HEK293 (cell line): ENCODE measurements around the gene TPM2.

Source experiments
- CTCF ChIA-PET: fragments of 350-600 bp; formaldehyde crosslinking; extraction: SDS; loops from one replicate; lab custom pipeline; 2021; ENCODE audit warnings: antibody characterized with exemption; lab: Yijun Ruan, JAX
- POLR2A ChIA-PET: fragments of 300-600 bp; formaldehyde crosslinking; extraction: SDS; loops from one replicate; lab custom pipeline; 2020; ENCODE audit warnings: antibody characterized with exemption, inconsistent platforms; lab: Yijun Ruan, JAX
- H3K27ac ChIP-seq: fragments of 200-500 bp; sonication (Bioruptor generic); 2 replicates; pipeline ENCODE4 v1.5.1; 2014; ENCODE audit warnings: low read depth, low read length, control low read depth, inconsistent platforms; ENCODE audit errors: extremely low read depth
- H3K36me3 ChIP-seq, 2 experiments: fragments of 200-500 bp in 1 of 2; sonication (Bioruptor generic) in 1 of 2; 1 replicate in 1 of 2; 2 replicates in 1 of 2; pipeline ENCODE4 v1.5.1; 2014 to 2017; ENCODE audit warnings: inconsistent platforms in 2 of 2, low read length in 2 of 2; ENCODE audit not compliant: control insufficient read depth in 2 of 2, insufficient read depth in 1 of 2
- H3K4me1 ChIP-seq: fragments of 200-500 bp; sonication (Bioruptor generic); 2 replicates; pipeline ENCODE4 v1.5.1; 2014; ENCODE audit warnings: mild to moderate bottlenecking, low read length, inconsistent platforms; ENCODE audit not compliant: control insufficient read depth, insufficient read depth
- H3K4me3 ChIP-seq: 2 replicates; pipeline ENCODE4 v1.5.1; 2011; ENCODE audit warnings: low read depth, mild to moderate bottlenecking, control low read depth, low read length, moderate library complexity
- H3K9me3 ChIP-seq: fragments of 200-500 bp; sonication (Bioruptor generic); 2 replicates; pipeline ENCODE4 v1.5.1; 2014; ENCODE audit warnings: low read depth, low read length, inconsistent platforms; ENCODE audit not compliant: control insufficient read depth, insufficient read depth
- FEZF1 ChIP-seq: fragments of 450-650 bp; formaldehyde crosslinking; IDR thresholded peaks from 2 replicates; pipeline ENCODE4 v1.5.1; 2016; ENCODE audit warnings: missing biosample characterization, missing genetic modification characterization
- HOXA7 ChIP-seq: sonication (generic); formaldehyde crosslinking; IDR thresholded peaks from 2 replicates; pipeline ENCODE4 v1.8.1; 2022; ENCODE audit warnings: missing genetic modification reagents, borderline replicate concordance
- MEIS1 ChIP-seq: sonication (generic); formaldehyde crosslinking; IDR thresholded peaks from 2 replicates; pipeline ENCODE4 v1.8.1; 2022; ENCODE audit warnings: missing genetic modification reagents, mild to moderate bottlenecking, borderline replicate concordance
- MZF1 ChIP-seq: fragments of 450-650 bp; formaldehyde crosslinking; IDR thresholded peaks from 2 replicates; pipeline ENCODE4 v1.5.1; 2017; ENCODE audit warnings: missing biosample characterization, missing genetic modification characterization, borderline replicate concordance
- PRDM2 ChIP-seq: fragments of 450-650 bp; formaldehyde crosslinking; IDR thresholded peaks from 2 replicates; pipeline ENCODE4 v1.5.1; 2016; ENCODE audit warnings: missing biosample characterization, missing genetic modification characterization, borderline replicate concordance
- RBAK ChIP-seq: fragments of 450-650 bp; formaldehyde crosslinking; IDR thresholded peaks from 2 replicates; pipeline ENCODE4 v1.5.1; 2016; ENCODE audit warnings: missing biosample characterization, missing genetic modification characterization
- REPIN1 ChIP-seq: fragments of 450-650 bp; formaldehyde crosslinking; IDR thresholded peaks from 2 replicates; pipeline ENCODE4 v1.5.1; 2017; ENCODE audit warnings: missing biosample characterization, missing genetic modification characterization, low read depth
- SCRT1 ChIP-seq: fragments of 450-650 bp; formaldehyde crosslinking; IDR thresholded peaks from 2 replicates; pipeline ENCODE4 v1.5.1; 2016; ENCODE audit warnings: missing biosample characterization, missing genetic modification characterization, borderline replicate concordance
- TCF7L2 ChIP-seq: IDR thresholded peaks from 2 replicates; pipeline ENCODE4 v1.6.1; 2011; ENCODE audit warnings: low read depth, mild to moderate bottlenecking, inconsistent platforms, low read length, moderate library complexity, borderline replicate concordance
- ZNF10 ChIP-seq: fragments of 450-650 bp; formaldehyde crosslinking; IDR thresholded peaks from 2 replicates; pipeline ENCODE4 v1.5.1; 2017; ENCODE audit warnings: missing biosample characterization, missing genetic modification characterization
- ZNF138 ChIP-seq: fragments of 450-650 bp; formaldehyde crosslinking; IDR thresholded peaks from 2 replicates; pipeline ENCODE4 v1.5.1; 2016; ENCODE audit warnings: missing biosample characterization, missing genetic modification characterization, borderline replicate concordance
- ZNF19 ChIP-seq: fragments of 450-650 bp; formaldehyde crosslinking; IDR thresholded peaks from 2 replicates; pipeline ENCODE4; 2016; ENCODE audit warnings: missing biosample characterization, missing genetic modification characterization, low read depth
- ZNF24 ChIP-seq: fragments of 450-650 bp; formaldehyde crosslinking; IDR thresholded peaks from 2 replicates; pipeline ENCODE4 v1.5.1; 2016; ENCODE audit warnings: missing biosample characterization, missing genetic modification characterization
- ZNF26 ChIP-seq: fragments of 450-650 bp; formaldehyde crosslinking; IDR thresholded peaks from 2 replicates; pipeline ENCODE4 v1.5.1; 2016; ENCODE audit warnings: missing biosample characterization, missing genetic modification characterization
- ZNF335 ChIP-seq: fragments of 450-650 bp; formaldehyde crosslinking; conservative IDR thresholded peaks from 2 replicates; pipeline ENCODE4 v1.5.1; 2016; ENCODE audit warnings: missing biosample characterization, missing genetic modification characterization
- ZNF501 ChIP-seq: fragments of 450-650 bp; formaldehyde crosslinking; IDR thresholded peaks from 2 replicates; pipeline ENCODE4 v1.5.1; 2016; ENCODE audit warnings: missing biosample characterization, missing genetic modification characterization
- ZNF610 ChIP-seq: fragments of 450-650 bp; formaldehyde crosslinking; IDR thresholded peaks from 2 replicates; pipeline ENCODE4 v1.5.1; 2016; ENCODE audit warnings: missing biosample characterization, missing genetic modification characterization, borderline replicate concordance
- ZNF623 ChIP-seq: fragments of 450-650 bp; formaldehyde crosslinking; IDR thresholded peaks from 2 replicates; pipeline ENCODE4 v1.5.1; 2016; ENCODE audit warnings: missing biosample characterization, missing genetic modification characterization
- ZNF776 ChIP-seq: fragments of 450-650 bp; formaldehyde crosslinking; IDR thresholded peaks from 2 replicates; pipeline ENCODE4 v1.5.0; 2017; ENCODE audit warnings: missing biosample characterization, missing genetic modification characterization, borderline replicate concordance
- ZNF785 ChIP-seq: fragments of 450-650 bp; formaldehyde crosslinking; IDR thresholded peaks from 2 replicates; pipeline ENCODE4 v1.5.1; 2016; ENCODE audit warnings: missing biosample characterization, missing genetic modification characterization
- ZSCAN23 ChIP-seq: fragments of 450-650 bp; formaldehyde crosslinking; IDR thresholded peaks from 2 replicates; pipeline ENCODE4 v1.5.1; 2016; ENCODE audit warnings: missing biosample characterization, missing genetic modification characterization
- TF ChIP-seq, protein P1 (sequence below): fragments of 450-650 bp; formaldehyde crosslinking; IDR thresholded peaks from 2 replicates; pipeline ENCODE4 v1.5.1; 2016; ENCODE audit warnings: missing biosample characterization, missing genetic modification characterization

The TPM2 gene

GRCh38 chr9:35716230-35716629, 26.5 kb upstream of the TPM2 start:
- no peaks in the 10 kb centered on the region for H3K9me3 ChIP-seq
- H3K4me1 ChIP-seq, result no peaks in the 10 kb centered on the region
- peaks cover 16 to 97% of the 10 kb centered on the region in 2 experiments for H3K36me3 ChIP-seq
- ChIA-PET POLR2A (interaction anchor here (1.0 to 1.6 kb wide), 3 partner anchors 11 to 34 kb away, joined by 3 to 5 read pairs (median 3); partner anchors contain the start of genes CREB3 and TLN1), CTCF (interaction anchor here (0.8 to 2.7 kb wide), 3 partner anchors 13 to 56 kb away, joined by 3 to 13 read pairs (median 3); no protein-coding TSS in a partner anchor)
- H3K4me3 ChIP-seq, result no peak overlapping the region
- no peak for TF ChIP-seq RBAK (tag by site-specific recombination)
- TF ChIP-seq ZNF10 (tag by site-specific recombination), result 0 out of 2 replicates have a peak, but pooled peaks have one; percentile 53
- no peak for TF ChIP-seq HOXA7
- H3K27ac ChIP-seq, result no peak overlapping the region

GRCh38 chr9:35714579-35715252, 25.0 kb upstream of the TPM2 start:
- POLR2A ChIA-PET, result interaction anchor here (1.2 to 1.3 kb wide), 2 partner anchors 18 to 27 kb away, joined by 3 read pairs; no protein-coding TSS in a partner anchor
- H3K36me3 ChIP-seq, result peaks cover 11 to 93% of the 10 kb centered on the region in 2 experiments
- H3K4me3 ChIP-seq, result no peak overlapping the region
- H3K4me1 ChIP-seq, result no peaks in the 10 kb centered on the region
- CTCF ChIA-PET, result interaction anchor here (1.2 to 2.7 kb wide), 3 partner anchors 18 to 24 kb away, joined by 3 to 13 read pairs (median 3); no protein-coding TSS in a partner anchor
- no peaks in the 10 kb centered on the region for H3K9me3 ChIP-seq
- no peak for TF ChIP-seq FEZF1 (tag by site-specific recombination)
- TF ChIP-seq MEIS1, result no peak
- no peak for TF ChIP-seq ZNF623
- TF ChIP-seq MZF1 (tag by site-specific recombination), result no peak
- no peak for TF ChIP-seq ZNF501 (tag by site-specific recombination)
- TF ChIP-seq ZSCAN23 (tag by site-specific recombination), result no peak
- no peak for TF ChIP-seq REPIN1 (tag by site-specific recombination)
- TF ChIP-seq ZNF24 (tag by site-specific recombination), result no peak
- no peak for TF ChIP-seq SCRT1 (tag by site-specific recombination)
- no peak for TF ChIP-seq ZNF776 (tag by site-specific recombination)
- TF ChIP-seq ZNF19, result no peak
- TF ChIP-seq PRDM2 (tag by site-specific recombination), result no peak
- TF ChIP-seq ZNF26 (tag by site-specific recombination), result no peak
- no peak for TF ChIP-seq ZNF610 (tag by site-specific recombination)
- TF ChIP-seq ZNF785, result no peak
- no peak for TF ChIP-seq TCF7L2
- no peak for TF ChIP-seq ZNF335 (tag by site-specific recombination)
- no peak for TF ChIP-seq ZNF138 (tag by site-specific recombination)
- TF ChIP-seq, protein P1, sequence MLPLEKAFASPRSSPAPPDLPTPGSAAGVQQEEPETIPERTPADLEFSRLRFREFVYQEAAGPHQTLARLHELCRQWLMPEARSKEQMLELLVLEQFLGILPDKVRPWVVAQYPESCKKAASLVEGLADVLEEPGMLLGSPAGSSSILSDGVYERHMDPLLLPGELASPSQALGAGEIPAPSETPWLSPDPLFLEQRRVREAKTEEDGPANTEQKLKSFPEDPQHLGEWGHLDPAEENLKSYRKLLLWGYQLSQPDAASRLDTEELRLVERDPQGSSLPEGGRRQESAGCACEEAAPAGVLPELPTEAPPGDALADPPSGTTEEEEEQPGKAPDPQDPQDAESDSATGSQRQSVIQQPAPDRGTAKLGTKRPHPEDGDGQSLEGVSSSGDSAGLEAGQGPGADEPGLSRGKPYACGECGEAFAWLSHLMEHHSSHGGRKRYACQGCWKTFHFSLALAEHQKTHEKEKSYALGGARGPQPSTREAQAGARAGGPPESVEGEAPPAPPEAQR (tag by site-specific recombination), result no peak
- H3K27ac ChIP-seq, result no peak overlapping the region
